Progenitor cell of endocrine pancreas (in vitro differentiated cells): Measurements from ENCODE around the gene PLXNC1. TPM values are rescaled to one million over a fixed set of nuclear protein-coding genes. Genes with fewer than 3 reads are reported as not detected.

Experiments used
- DNase-seq: peaks from one replicate; pipeline ENCODE4 v3.0.0; 2021; ENCODE audit warnings: low spot score; ENCODE audit not compliant: unreplicated experiment
- H3K27ac Mint-ChIP-seq: 2 replicates; pipeline ENCODE4 v1.8.0; 2021; ENCODE audit warnings: mild to moderate bottlenecking, moderate library complexity, mixed read lengths
- H3K27me3 Mint-ChIP-seq: 2 replicates; pipeline ENCODE4 v1.8.0; 2021; ENCODE audit warnings: mixed read lengths
- H3K36me3 Mint-ChIP-seq: 2 replicates; pipeline ENCODE4 v1.8.0; 2022; ENCODE audit warnings: mixed read lengths; ENCODE audit not compliant: insufficient read depth
- H3K4me1 Mint-ChIP-seq: 2 replicates; pipeline ENCODE4 v1.8.0; 2021; ENCODE audit warnings: low read depth, mixed read lengths
- H3K4me3 Mint-ChIP-seq: 2 replicates; pipeline ENCODE4 v1.8.0; 2021; ENCODE audit warnings: low read depth, mild to moderate bottlenecking, moderate library complexity, mixed read lengths
- H3K9me3 Mint-ChIP-seq: 2 replicates; pipeline ENCODE4 v1.8.0; 2021; ENCODE audit warnings: low read depth, mixed read lengths
- total RNA-seq: library from RNA; stranded (reverse); gene quantifications from 2 replicates; pipeline ENCODE4 v1.2.1, GENCODE V29; 2021
- TF ChIP-seq, protein P1 (sequence below): fragments of 200-600 bp; sonication (generic); IDR thresholded peaks from one replicate; pipeline ENCODE4 v1.5.0; 2021; ENCODE audit warnings: antibody characterized with exemption, mild to moderate bottlenecking; ENCODE audit not compliant: unreplicated experiment

PLXNC1 gene
- total RNA-seq, 1 donor from 2014 or later, result 25.7 TPM

DNA sequence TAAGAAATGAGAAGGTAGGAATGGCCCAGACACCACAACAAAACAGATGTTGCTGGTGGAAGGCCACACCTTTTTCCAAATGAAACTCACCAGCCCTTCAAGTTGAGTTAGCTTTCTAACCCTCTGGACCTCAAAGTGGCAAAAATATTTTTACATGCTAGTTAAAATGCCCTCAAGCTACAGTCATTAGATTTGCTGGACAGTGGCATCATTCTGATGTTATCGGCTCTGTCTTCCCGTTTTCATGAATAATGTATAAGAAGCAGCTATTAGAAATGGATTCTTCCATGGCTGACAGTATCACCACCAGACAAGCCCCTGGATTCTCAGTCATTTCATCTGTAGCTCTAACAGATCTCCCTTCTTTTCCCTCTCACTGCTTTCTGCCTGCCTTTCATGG is 37.1 kb upstream of the PLXNC1 start:
- no peak for DNase-seq
- Mint-ChIP-seq H3K9me3 (no peaks in the 10 kb centered on the region), H3K4me1 (no peaks in the 10 kb centered on the region), H3K27me3 (peaks cover 6% of the 10 kb centered on the region), H3K27ac (no peak overlapping the region), H3K4me3 (no peak overlapping the region), H3K36me3 (no peaks in the 10 kb centered on the region)
- TF ChIP-seq, protein P1, sequence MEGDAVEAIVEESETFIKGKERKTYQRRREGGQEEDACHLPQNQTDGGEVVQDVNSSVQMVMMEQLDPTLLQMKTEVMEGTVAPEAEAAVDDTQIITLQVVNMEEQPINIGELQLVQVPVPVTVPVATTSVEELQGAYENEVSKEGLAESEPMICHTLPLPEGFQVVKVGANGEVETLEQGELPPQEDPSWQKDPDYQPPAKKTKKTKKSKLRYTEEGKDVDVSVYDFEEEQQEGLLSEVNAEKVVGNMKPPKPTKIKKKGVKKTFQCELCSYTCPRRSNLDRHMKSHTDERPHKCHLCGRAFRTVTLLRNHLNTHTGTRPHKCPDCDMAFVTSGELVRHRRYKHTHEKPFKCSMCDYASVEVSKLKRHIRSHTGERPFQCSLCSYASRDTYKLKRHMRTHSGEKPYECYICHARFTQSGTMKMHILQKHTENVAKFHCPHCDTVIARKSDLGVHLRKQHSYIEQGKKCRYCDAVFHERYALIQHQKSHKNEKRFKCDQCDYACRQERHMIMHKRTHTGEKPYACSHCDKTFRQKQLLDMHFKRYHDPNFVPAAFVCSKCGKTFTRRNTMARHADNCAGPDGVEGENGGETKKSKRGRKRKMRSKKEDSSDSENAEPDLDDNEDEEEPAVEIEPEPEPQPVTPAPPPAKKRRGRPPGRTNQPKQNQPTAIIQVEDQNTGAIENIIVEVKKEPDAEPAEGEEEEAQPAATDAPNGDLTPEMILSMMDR, result no peak

- H3K4me1 Mint-ChIP-seq, result no peaks in the 10 kb centered on the region
- DNase-seq, result no peak
- no peaks in the 10 kb centered on the region for H3K36me3 Mint-ChIP-seq
- H3K27me3 Mint-ChIP-seq, result peaks cover 2% of the 10 kb centered on the region
- no peak overlapping the region for H3K4me3 Mint-ChIP-seq
- TF ChIP-seq, protein P1, result no peak
- no peak overlapping the region for H3K27ac Mint-ChIP-seq
- no peaks in the 10 kb centered on the region for H3K9me3 Mint-ChIP-seq
Measured at GRCh38 chr12:94112121-94112520, 36.3 kb upstream of the PLXNC1 start.

- no peak for DNase-seq
- Mint-ChIP-seq H3K27me3 (peaks cover 2% of the 10 kb centered on the region), H3K4me1 (no peaks in the 10 kb centered on the region), H3K27ac (no peak overlapping the region), H3K9me3 (no peaks in the 10 kb centered on the region), H3K36me3 (no peaks in the 10 kb centered on the region), H3K4me3 (no peak overlapping the region)
- TF ChIP-seq, protein P1, result no peak
Measured at GRCh38 chr12:94114166-94114565, 34.2 kb upstream of the PLXNC1 start.

GRCh38 chr12:94116191-94116590 is 32.2 kb upstream of the PLXNC1 start:
- Mint-ChIP-seq H3K36me3 (no peaks in the 10 kb centered on the region), H3K4me1 (no peaks in the 10 kb centered on the region), H3K4me3 (no peak overlapping the region), H3K27me3 (peaks cover 2% of the 10 kb centered on the region), H3K27ac (no peak overlapping the region), H3K9me3 (no peaks in the 10 kb centered on the region)
- TF ChIP-seq, protein P1, result no peak
- DNase-seq, result no peak

GRCh38 chr12:94121886-94122285 is 26.5 kb upstream of the PLXNC1 start:
- TF ChIP-seq, protein P1, result no peak
- no peaks in the 10 kb centered on the region for H3K4me1 Mint-ChIP-seq
- H3K27me3 Mint-ChIP-seq, result peaks cover 7% of the 10 kb centered on the region
- no peak for DNase-seq
- H3K4me3 Mint-ChIP-seq, result no peak overlapping the region
- H3K9me3 Mint-ChIP-seq, result no peaks in the 10 kb centered on the region
- H3K27ac Mint-ChIP-seq, result no peak overlapping the region
- H3K36me3 Mint-ChIP-seq, result no peaks in the 10 kb centered on the region
